Measurements from ENCODE around the gene TPSAB1. TPM values are rescaled to one million over a fixed set of nuclear protein-coding genes. Genes with fewer than 3 reads are reported as not detected.

TPSAB1 gene
- total and polyA plus RNA-seq, 10 of the 15 experiments (the other 5 are each of a cell fraction or from before 2014, with no cell fraction given) = 0.06 TPM; not detected in 9

DNA sequence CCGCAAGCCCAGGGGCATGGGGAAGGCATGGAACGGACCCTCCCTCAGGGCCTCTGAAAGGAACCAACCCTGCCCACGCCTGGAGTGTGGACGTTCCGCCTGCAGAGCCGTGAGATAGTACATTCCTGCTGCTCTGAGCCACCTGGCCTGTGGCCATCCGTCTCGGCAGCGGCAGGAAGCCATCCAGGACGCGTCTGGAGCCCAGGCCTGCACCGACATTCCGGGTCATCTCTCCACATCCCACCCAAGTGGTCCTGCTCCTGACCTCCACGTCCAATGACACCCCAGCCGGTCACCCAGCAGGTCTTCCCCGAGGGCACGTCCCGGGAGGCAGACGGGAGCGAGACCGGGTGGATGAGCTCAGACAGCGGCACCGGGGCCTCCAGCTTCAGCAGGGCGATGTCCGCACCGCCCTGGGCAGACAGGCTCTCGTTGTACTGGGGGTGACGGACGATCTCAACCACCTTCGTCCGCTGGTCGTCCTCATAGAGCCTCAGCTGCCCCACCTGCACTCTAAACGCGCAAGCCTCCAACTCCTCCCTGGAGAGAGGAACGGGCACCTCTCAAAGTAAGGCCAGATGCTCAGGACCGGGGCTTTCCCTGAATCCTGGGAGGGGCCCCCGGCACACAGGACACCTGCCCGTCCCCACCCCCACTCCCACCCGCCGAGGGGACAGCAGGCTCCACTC, 47.6 kb downstream of the TPSAB1 start:
- ChIA-PET POLR2A (interaction anchor here (0.5 kb wide), 1 partner anchor 9 kb away, joined by 4 read pairs; no protein-coding TSS in a partner anchor), RAD21 (ENCODE audit: unreplicated experiment) (no interaction called here), SMC1A (ENCODE audit: uncharacterized antibody, unreplicated experiment) (no interaction called here), CTCF (no interaction called here)
- Histone ChIP-seq H2AFZ (ENCODE audit: control insufficient read depth, low read depth, low read length) (no peak overlapping the region), H4K20me1 (ENCODE audit: control insufficient read depth, insufficient read depth) (no peaks in the 10 kb centered on the region), H3K36me3 (ENCODE audit: control insufficient read depth in 2 of 2, insufficient read depth in 2 of 2, low read length in 1 of 2) (no peaks in the 10 kb centered on the region), H3K9ac (ENCODE audit: control insufficient read depth, insufficient read depth, low read length) (no peak overlapping the region), H3K4me1 (ENCODE audit: control insufficient read depth, insufficient read depth, low read length) (no peaks in the 10 kb centered on the region), H3K4me2 (ENCODE audit: control insufficient read depth, insufficient read depth) (no peak overlapping the region), H3K4me3 (no peak overlapping the region), H3K9me3 (replicated peaks; ENCODE audit: control insufficient read depth, insufficient read depth, low read length) (no peaks in the 10 kb centered on the region), H3K27me3 (replicated peaks in 1 of 2; ENCODE audit: control insufficient read depth in 2 of 2, insufficient read depth in 2 of 2, low read length in 1 of 2) (no peaks in the 10 kb centered on the region; a peak in 2 of 4 replicates), H3K27ac (ENCODE audit: control insufficient read depth, insufficient read depth) (no peak overlapping the region), H3K79me2 (ENCODE audit: control insufficient read depth, insufficient read depth, low read length) (no peaks in the 10 kb centered on the region)
- ATAC-seq (no peak), DNase-seq (ENCODE audit: low read depth, low spot score) (no peak), FAIRE-seq (no peak)
- intact Hi-C loops (cut with micrococcal nuclease; ENCODE audit: unreplicated experiment) (no loop called here), in situ Hi-C loops (cut with MboI) (no loop called here)
- no peak for TF ChIP-seq JUND (IDR thresholded peaks at IDR 0.05; ENCODE audit: low read depth, low read length)
- TF ChIP-seq IKZF1 (conservative IDR thresholded peaks at IDR 0.05) = no peak
- TF ChIP-seq, protein P1, sequence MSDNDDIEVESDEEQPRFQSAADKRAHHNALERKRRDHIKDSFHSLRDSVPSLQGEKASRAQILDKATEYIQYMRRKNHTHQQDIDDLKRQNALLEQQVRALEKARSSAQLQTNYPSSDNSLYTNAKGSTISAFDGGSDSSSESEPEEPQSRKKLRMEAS (IDR thresholded peaks at IDR 0.05; ENCODE audit: low read depth, low read length) = no peak
- TF ChIP-seq, protein P2, sequence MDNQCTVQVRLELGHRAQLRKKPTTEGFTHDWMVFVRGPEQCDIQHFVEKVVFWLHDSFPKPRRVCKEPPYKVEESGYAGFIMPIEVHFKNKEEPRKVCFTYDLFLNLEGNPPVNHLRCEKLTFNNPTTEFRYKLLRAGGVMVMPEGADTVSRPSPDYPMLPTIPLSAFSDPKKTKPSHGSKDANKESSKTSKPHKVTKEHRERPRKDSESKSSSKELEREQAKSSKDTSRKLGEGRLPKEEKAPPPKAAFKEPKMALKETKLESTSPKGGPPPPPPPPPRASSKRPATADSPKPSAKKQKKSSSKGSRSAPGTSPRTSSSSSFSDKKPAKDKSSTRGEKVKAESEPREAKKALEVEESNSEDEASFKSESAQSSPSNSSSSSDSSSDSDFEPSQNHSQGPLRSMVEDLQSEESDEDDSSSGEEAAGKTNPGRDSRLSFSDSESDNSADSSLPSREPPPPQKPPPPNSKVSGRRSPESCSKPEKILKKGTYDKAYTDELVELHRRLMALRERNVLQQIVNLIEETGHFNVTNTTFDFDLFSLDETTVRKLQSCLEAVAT (IDR thresholded peaks at IDR 0.05) = no peak
- TF ChIP-seq SPI1 (IDR thresholded peaks at IDR 0.05; ENCODE audit: borderline replicate concordance, insufficient read depth, low read depth, low read length) = no peak
- TF ChIP-seq FOXK2 (IDR thresholded peaks at IDR 0.05) = no peak
- 37% methylated on average over 39 of the region's 40 CpGs for WGBS (ENCODE audit: insufficient coverage, insufficient replicate concordance, low lambda C conversion rate, missing lambda C conversion rate)
- no TSS peak for BruUV-seq (replicated peaks)

Data from GM12878 (cell line).